GM12865 (cell line): ENCODE results near the gene CHAT.

Experiments used
- DNase-seq: peaks from one replicate; pipeline ENCODE4 v3.0.0; 2010; ENCODE audit warnings: low read depth
- H3K4me3 ChIP-seq: 2 replicates; pipeline ENCODE4 v1.5.1; 2011; ENCODE audit warnings: mild to moderate bottlenecking, low read depth, low read length, control low read depth
- TF ChIP-seq, protein P1 (sequence below): IDR thresholded peaks from 2 replicates; pipeline ENCODE4 v1.5.1; 2011; ENCODE audit warnings: low read length, control low read depth, low read depth, inconsistent platforms; ENCODE audit not compliant: insufficient read depth; ENCODE audit errors: missing control alignments

Gene CHAT

DNA sequence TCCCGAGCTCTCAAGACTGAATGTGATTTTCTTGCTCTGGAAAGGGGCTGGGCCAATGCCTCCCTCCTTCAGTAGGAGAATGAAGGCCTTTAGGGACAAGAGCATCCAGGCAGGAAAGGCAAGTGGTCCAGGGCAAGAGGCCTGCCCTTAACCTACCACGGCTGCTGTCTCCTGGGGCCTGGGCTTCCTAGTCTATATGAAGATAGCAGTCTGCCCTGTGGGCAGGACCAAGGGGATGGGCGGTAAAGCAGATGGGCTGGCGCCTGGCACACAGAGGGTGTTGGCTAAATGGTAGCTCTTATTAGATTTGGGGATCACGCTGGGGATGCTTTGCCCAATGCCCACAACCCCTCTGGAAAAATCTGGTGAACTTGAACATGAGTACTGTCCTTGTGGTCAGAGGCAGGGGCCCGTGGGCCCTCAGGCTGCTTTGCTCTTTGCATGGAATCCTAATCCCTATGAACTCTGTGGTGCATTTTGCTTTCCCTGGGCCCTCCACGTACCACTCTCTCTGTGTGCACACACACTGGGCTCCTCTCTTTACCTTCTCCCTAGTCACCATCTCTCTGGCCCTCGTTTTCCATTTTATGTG, 20.3 kb downstream of the CHAT start:
- H3K4me3 ChIP-seq: no peak overlapping the region
- DNase-seq: no peak
- TF ChIP-seq, protein P1, sequence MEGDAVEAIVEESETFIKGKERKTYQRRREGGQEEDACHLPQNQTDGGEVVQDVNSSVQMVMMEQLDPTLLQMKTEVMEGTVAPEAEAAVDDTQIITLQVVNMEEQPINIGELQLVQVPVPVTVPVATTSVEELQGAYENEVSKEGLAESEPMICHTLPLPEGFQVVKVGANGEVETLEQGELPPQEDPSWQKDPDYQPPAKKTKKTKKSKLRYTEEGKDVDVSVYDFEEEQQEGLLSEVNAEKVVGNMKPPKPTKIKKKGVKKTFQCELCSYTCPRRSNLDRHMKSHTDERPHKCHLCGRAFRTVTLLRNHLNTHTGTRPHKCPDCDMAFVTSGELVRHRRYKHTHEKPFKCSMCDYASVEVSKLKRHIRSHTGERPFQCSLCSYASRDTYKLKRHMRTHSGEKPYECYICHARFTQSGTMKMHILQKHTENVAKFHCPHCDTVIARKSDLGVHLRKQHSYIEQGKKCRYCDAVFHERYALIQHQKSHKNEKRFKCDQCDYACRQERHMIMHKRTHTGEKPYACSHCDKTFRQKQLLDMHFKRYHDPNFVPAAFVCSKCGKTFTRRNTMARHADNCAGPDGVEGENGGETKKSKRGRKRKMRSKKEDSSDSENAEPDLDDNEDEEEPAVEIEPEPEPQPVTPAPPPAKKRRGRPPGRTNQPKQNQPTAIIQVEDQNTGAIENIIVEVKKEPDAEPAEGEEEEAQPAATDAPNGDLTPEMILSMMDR: no peak

- TF ChIP-seq, protein P1: no peak
- H3K4me3 ChIP-seq: no peak overlapping the region
Measured at GRCh38 chr10:49642311-49642710, 28.5 kb downstream of the CHAT start.

DNA sequence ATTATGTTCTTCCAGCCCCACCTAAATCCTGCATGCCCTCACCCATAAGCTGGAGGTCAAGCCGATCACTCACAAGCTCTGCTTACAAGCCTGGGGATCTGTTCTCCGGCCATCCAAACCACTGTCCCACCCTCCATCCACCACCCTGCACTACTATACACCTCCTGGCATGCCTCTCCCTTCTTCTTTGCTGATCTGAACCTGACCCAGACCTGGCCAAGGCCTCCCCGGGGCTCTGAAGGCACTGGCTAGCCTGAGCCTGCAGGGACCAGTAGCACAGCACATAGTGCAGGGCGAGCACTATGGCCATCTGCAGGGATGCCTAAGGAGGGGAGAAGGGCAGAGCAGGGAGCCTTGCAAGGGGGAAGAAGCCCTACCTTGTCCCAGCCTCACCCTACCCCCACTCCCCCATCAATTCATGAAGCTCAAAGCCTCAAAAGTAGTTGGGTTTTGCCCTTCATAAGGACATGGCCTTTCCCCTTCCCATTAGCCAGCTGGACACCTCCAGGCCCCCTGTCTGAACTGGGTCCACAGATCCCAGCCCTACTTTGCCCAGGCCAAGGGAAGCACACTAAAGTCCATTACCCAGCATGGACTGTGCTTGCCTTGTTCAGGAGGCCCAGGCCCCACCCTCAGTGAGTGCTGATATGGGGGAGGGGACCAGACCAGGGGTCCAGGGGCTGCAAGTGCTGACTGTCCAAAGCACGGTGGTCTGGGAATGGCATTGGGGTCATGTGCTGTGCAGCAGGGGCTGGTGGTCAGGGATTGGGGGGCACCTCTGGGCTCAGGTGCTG, 29.6 kb downstream of the CHAT start:
- H3K4me3 ChIP-seq: no peak overlapping the region
- TF ChIP-seq, protein P1: no peak
- DNase-seq: no peak

More at GRCh38 chr10:49642311-49642710, 28.5 kb downstream of the CHAT start:
- DNase-seq: no peak

DNA sequence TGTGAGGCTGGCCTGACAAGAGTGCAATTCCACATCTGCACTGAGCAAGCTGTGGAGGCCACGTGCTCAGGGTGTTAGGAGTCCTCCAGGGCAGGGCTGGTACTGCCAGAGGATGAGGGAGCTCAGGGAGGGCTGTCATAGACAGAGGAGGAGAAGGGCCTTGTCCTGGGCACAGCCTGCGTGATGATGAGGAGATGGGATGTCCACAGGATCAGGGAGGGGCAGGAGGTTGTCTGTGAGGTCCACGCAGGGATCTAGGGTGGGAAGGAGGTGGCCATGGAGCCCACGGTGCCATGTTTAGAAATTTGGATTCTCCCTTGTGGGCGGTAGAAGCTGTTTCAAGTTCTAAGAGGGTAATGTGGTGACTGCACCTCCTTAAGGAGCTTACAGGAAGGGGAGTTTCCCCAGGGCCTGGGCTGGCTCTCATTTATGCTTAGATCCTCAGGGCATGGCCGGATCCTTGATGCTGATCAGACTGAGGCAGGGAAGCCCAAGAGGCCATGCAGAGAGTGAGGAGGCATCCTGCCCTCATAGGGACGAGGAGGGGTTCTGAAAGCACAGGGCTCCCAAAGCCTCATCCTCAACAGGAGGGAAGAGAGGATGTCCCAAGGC, 30.3 kb downstream of the CHAT start:
- H3K4me3 ChIP-seq: no peak overlapping the region
- no peak for DNase-seq
- TF ChIP-seq, protein P1: no peak

DNA sequence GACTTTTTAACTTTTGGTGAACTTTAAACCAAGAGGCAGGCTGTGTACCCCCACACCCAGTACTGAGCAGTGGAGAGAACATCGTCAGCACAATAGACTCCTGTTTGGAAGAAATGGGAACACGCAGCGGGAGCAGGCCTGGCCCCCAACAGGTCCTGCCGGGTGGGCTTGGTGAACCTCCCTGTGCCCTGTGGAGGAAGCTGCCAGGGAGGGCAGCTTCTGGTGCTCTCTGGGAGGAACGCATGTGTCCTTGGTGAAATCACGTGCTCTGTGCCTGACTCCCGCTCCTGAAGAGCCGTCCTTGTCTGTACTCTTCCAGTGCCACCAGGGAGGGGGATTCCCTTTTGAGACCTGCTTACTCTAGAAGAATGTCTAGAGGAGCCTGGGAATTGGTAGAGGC, 31.6 kb downstream of the CHAT start:
- DNase-seq: no peak
- no peak overlapping the region for H3K4me3 ChIP-seq
- TF ChIP-seq, protein P1: no peak

- TF ChIP-seq, protein P1: no peak
- no peak for DNase-seq
- H3K4me3 ChIP-seq: no peak overlapping the region
Measured at GRCh38 chr10:49645871-49646870, 32.3 kb downstream of the CHAT start.
